Stimulated activated CD4-positive, alpha-beta T cell treated with anti-CD3 and anti-CD28 coated beads, TNF-alpha, amount 100 ng/mL, for 4 hours (primary cell): ENCODE measurements around the gene FANCC.

Source experiments
- DNase-seq, 3 experiments: peaks; one replicate each; pipeline ENCODE4 v3.0.0-alpha.2; 2020; ENCODE audit warnings: low read depth in 3 of 3

Gene FANCC

GRCh38 chr9:95317119-95317892 lies at the start of gene FANCC:
Gene FANCC (minus strand): TSS chr9:95317709. CDS start chr9:95249291, 68,418 bp downstream.
- DNase-seq: peak; percentile 73 to 82 (median 79)

GRCh38 chr9:95366731-95367325 lies 49.3 kb upstream of the FANCC start:
- DNase-seq: no peak

- DNase-seq: no peak
Measured at GRCh38 chr9:95365766-95366165, 48.3 kb upstream of the FANCC start.

- DNase-seq: no peak
Measured at GRCh38 chr9:95363051-95363841, 45.7 kb upstream of the FANCC start.

GRCh38 chr9:95360866-95361265 lies 43.4 kb upstream of the FANCC start:
- no peak for DNase-seq

GRCh38 chr9:95357316-95357715 lies 39.8 kb upstream of the FANCC start:
- DNase-seq: no peak

GRCh38 chr9:95355500-95355899 lies 38.0 kb upstream of the FANCC start:
- no peak for DNase-seq

- no peak for DNase-seq
Measured at GRCh38 chr9:95351051-95351450, 33.5 kb upstream of the FANCC start.

GRCh38 chr9:95350266-95350665 lies 32.8 kb upstream of the FANCC start:
- DNase-seq: no peak

- DNase-seq: no peak
Measured at GRCh38 chr9:95349091-95350038, 31.9 kb upstream of the FANCC start.

GRCh38 chr9:95346021-95346420 lies 28.5 kb upstream of the FANCC start:
- no peak for DNase-seq

- no peak for DNase-seq
Measured at GRCh38 chr9:95344735-95345325, 27.3 kb upstream of the FANCC start.

GRCh38 chr9:95343725-95344287 lies 26.3 kb upstream of the FANCC start:
- DNase-seq: no peak

GRCh38 chr9:95342571-95342970 lies 25.1 kb upstream of the FANCC start:
- no peak for DNase-seq

- DNase-seq: no peak
Measured at GRCh38 chr9:95341293-95341962, 23.9 kb upstream of the FANCC start.

GRCh38 chr9:95338243-95338642 lies 20.7 kb upstream of the FANCC start:
- no peak for DNase-seq

- DNase-seq: no peak
Measured at GRCh38 chr9:95336281-95336680, 18.8 kb upstream of the FANCC start.

GRCh38 chr9:95333426-95333825 lies 15.9 kb upstream of the FANCC start:
- no peak for DNase-seq

- no peak for DNase-seq
Measured at GRCh38 chr9:95332860-95333259, 15.4 kb upstream of the FANCC start.

- no peak for DNase-seq
Measured at GRCh38 chr9:95330720-95331404, 13.4 kb upstream of the FANCC start.
